Mesendoderm (in vitro differentiated cells): ENCODE results near the gene EVL.

Source experiments
- DNase-seq: peaks from one replicate; pipeline ENCODE4 v3.0.0; 2013
- H2AK5ac ChIP-seq: 2 replicates; pipeline ENCODE4 v1.6.1; 2013; ENCODE audit warnings: low read length, inconsistent platforms
- H2BK120ac ChIP-seq: 2 replicates; pipeline ENCODE4 v1.6.1; 2013; ENCODE audit warnings: low read depth, mild to moderate bottlenecking, low read length, moderate library complexity, mixed read lengths
- H2BK15ac ChIP-seq: replicated peaks from 2 replicates; pipeline ENCODE4 v1.6.1; 2013; ENCODE audit warnings: low read depth, mild to moderate bottlenecking, moderate library complexity
- H2BK5ac ChIP-seq: 2 replicates; pipeline ENCODE4 v1.6.1; 2013; ENCODE audit warnings: low read length, inconsistent platforms
- H3K18ac ChIP-seq: 2 replicates; pipeline ENCODE4 v1.6.1; 2013; ENCODE audit warnings: mild to moderate bottlenecking, low read length, mixed read lengths
- H3K23ac ChIP-seq: one replicate; pipeline ENCODE4 v1.6.1; 2013; ENCODE audit warnings: low read length
- H3K27ac ChIP-seq: 2 replicates; pipeline ENCODE4 v1.5.1; 2013; ENCODE audit warnings: low read depth, mild to moderate bottlenecking, inconsistent platforms, low read length, moderate library complexity
- H3K27me3 ChIP-seq: 2 replicates; pipeline ENCODE4 v1.6.1; 2013; ENCODE audit warnings: low read length, control low read depth, mild to moderate bottlenecking, inconsistent platforms; ENCODE audit not compliant: insufficient read depth, poor library complexity
- H3K36me3 ChIP-seq: 2 replicates; pipeline ENCODE4 v1.6.1; 2013; ENCODE audit warnings: low read length, inconsistent platforms; ENCODE audit not compliant: control insufficient read depth, insufficient read depth
- H3K4ac ChIP-seq: one replicate; pipeline ENCODE4 v1.6.1; 2013; ENCODE audit warnings: low read depth, mild to moderate bottlenecking, low read length, moderate library complexity
- H3K4me1 ChIP-seq: 2 replicates; pipeline ENCODE4 v1.6.1; 2013; ENCODE audit warnings: low read depth, low read length, inconsistent platforms; ENCODE audit not compliant: control insufficient read depth
- H3K4me2 ChIP-seq: 2 replicates; pipeline ENCODE4 v1.6.1; 2013; ENCODE audit warnings: low read length
- H3K4me3 ChIP-seq: 2 replicates; pipeline ENCODE4 v1.5.1; 2013; ENCODE audit warnings: mild to moderate bottlenecking, low read length
- H3K56ac ChIP-seq: one replicate; pipeline ENCODE4 v1.6.1; 2013; ENCODE audit warnings: low read length
- H3K79me1 ChIP-seq: 2 replicates; pipeline ENCODE4 v1.6.1; 2013; ENCODE audit warnings: low read length, inconsistent platforms
- H3K79me2 ChIP-seq: 2 replicates; pipeline ENCODE4 v1.6.1; 2013; ENCODE audit warnings: mild to moderate bottlenecking, low read length; ENCODE audit not compliant: control insufficient read depth, insufficient read depth
- H3K9ac ChIP-seq: 2 replicates; pipeline ENCODE4 v1.6.1; 2013; ENCODE audit warnings: low read length, inconsistent platforms
- H4K5ac ChIP-seq: one replicate; pipeline ENCODE4 v1.6.1; 2013; ENCODE audit warnings: low read length
- H4K8ac ChIP-seq: one replicate; pipeline ENCODE4 v1.6.1; 2013; ENCODE audit warnings: low read depth, mild to moderate bottlenecking, control low read depth, low read length, moderate library complexity
- WGBS: extraction: QIAGEN DNeasy Blood & Tissue Kit; methylation state at CpG from one replicate; pipeline ENCODE4 v1.1.7; 2013; ENCODE audit warnings: low lambda C conversion rate, missing lambda C conversion rate; ENCODE audit not compliant: insufficient coverage; ENCODE audit errors: extremely low coverage; 5-methylcytosine and 5-hydroxymethylcytosine counted together

The EVL gene

DNA sequence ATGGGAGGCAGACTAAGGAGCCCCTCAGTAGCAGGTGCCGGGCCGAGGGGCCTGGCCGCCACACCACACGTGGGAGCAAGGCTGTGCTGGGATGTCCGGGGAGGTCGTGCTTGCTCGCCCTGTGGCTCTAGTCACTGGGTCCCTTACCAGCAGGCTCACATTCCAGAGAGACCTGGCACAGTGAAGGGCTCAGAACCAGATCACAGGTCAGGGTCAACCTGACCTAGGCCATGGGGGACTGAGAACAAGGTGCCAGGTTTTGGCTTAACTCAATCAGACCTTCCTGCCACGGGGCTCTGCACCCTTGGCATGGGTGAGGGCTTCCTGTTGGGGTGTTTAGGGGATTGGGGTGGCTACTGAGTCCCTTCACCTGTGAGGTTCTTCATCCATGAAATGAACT is 72.0 kb downstream of the EVL start:
- H3K18ac ChIP-seq = no peak overlapping the region
- H2BK120ac ChIP-seq = no peak overlapping the region
- no peak overlapping the region for H3K4ac ChIP-seq
- no peaks in the 10 kb centered on the region for H3K36me3 ChIP-seq
- H3K4me3 ChIP-seq = no peak overlapping the region
- H3K27me3 ChIP-seq = no peaks in the 10 kb centered on the region
- no peak overlapping the region for H3K56ac ChIP-seq
- H3K4me2 ChIP-seq = no peak overlapping the region
- no peak overlapping the region for H4K8ac ChIP-seq
- no peak overlapping the region for H2AK5ac ChIP-seq
- H4K5ac ChIP-seq = no peak overlapping the region
- DNase-seq = no peak
- no peaks in the 10 kb centered on the region for H3K4me1 ChIP-seq
- no peaks in the 10 kb centered on the region for H3K79me2 ChIP-seq
- no CpG with 5 or more reads among the region's 8 CpGs for WGBS
- no peak overlapping the region for H2BK5ac ChIP-seq
- H3K23ac ChIP-seq = no peak overlapping the region
- no peak overlapping the region for H3K27ac ChIP-seq
- no peak overlapping the region for H2BK15ac ChIP-seq
- no peak overlapping the region for H3K9ac ChIP-seq
- no peaks in the 10 kb centered on the region for H3K79me1 ChIP-seq

DNA sequence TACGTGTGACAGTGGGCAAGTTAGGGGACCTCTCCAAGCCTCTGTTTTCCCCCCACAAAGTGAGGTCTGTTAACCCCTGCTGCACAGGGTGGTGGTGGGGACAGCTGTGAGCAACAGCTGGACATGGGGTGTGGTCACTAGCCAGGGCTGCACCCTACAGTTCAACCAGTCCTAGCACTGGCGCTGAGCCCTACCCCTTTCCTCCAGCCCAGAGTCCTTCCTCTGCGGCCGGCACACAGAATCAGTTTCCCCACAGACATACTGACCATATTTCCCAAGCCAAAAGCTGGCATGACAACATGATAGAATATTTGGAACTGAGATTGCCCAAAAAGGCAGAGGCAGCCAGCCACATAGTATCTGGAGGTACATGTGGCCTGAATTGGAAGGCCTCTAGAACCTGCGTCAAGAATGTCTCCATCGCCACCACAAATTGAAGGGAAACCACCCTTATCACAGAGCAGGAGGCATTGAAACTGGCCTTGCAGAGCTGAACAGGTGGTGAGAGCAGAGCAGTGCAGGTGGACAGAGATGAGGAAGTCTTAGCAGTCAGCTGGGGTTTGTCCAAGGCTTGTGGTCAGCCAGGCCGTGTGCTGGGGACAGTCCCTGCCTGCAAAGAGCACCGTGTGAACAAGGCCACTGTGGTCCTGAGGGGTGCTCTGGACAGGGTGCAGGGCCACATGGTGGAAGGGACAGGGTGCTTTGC is 73.0 kb downstream of the EVL start:
- Histone ChIP-seq H3K4me1 (no peaks in the 10 kb centered on the region), H3K4ac (no peak overlapping the region), H2BK120ac (no peak overlapping the region), H3K4me2 (no peak overlapping the region), H3K9ac (no peak overlapping the region), H4K8ac (no peak overlapping the region), H3K36me3 (no peaks in the 10 kb centered on the region), H3K18ac (no peak overlapping the region), H2AK5ac (no peak overlapping the region), H3K79me2 (no peaks in the 10 kb centered on the region), H3K27me3 (no peaks in the 10 kb centered on the region), H2BK15ac (no peak overlapping the region), H3K23ac (no peak overlapping the region), H4K5ac (no peak overlapping the region), H3K79me1 (no peaks in the 10 kb centered on the region), H3K4me3 (no peak overlapping the region), H2BK5ac (no peak overlapping the region), H3K27ac (no peak overlapping the region), H3K56ac (no peak overlapping the region)
- no CpG with 5 or more reads among the region's 8 CpGs for WGBS
- no peak for DNase-seq

- Histone ChIP-seq H3K4me2 (no peak overlapping the region), H3K27me3 (no peaks in the 10 kb centered on the region), H2BK5ac (no peak overlapping the region), H3K4ac (no peak overlapping the region), H3K18ac (no peak overlapping the region), H3K79me1 (no peaks in the 10 kb centered on the region), H3K27ac (no peak overlapping the region), H2BK120ac (no peak overlapping the region), H3K79me2 (no peaks in the 10 kb centered on the region), H3K4me1 (no peaks in the 10 kb centered on the region), H3K9ac (no peak overlapping the region), H4K8ac (no peak overlapping the region), H3K56ac (no peak overlapping the region), H3K23ac (no peak overlapping the region), H2BK15ac (no peak overlapping the region), H4K5ac (no peak overlapping the region), H2AK5ac (no peak overlapping the region), H3K36me3 (no peaks in the 10 kb centered on the region), H3K4me3 (no peak overlapping the region)
- WGBS = no CpG with 5 or more reads among the region's 13 CpGs
- no peak for DNase-seq
Measured at GRCh38 chr14:100138955-100139354, 73.7 kb downstream of the EVL start.

- no peak overlapping the region for H2AK5ac ChIP-seq
- H3K56ac ChIP-seq = no peak overlapping the region
- H3K4ac ChIP-seq = no peak overlapping the region
- H3K27ac ChIP-seq = no peak overlapping the region
- no peak overlapping the region for H4K8ac ChIP-seq
- no peaks in the 10 kb centered on the region for H3K79me2 ChIP-seq
- no peaks in the 10 kb centered on the region for H3K79me1 ChIP-seq
- no peak overlapping the region for H3K18ac ChIP-seq
- no peak overlapping the region for H3K4me2 ChIP-seq
- H4K5ac ChIP-seq = no peak overlapping the region
- no peak overlapping the region for H2BK120ac ChIP-seq
- no peak overlapping the region for H3K9ac ChIP-seq
- H3K36me3 ChIP-seq = no peaks in the 10 kb centered on the region
- H3K23ac ChIP-seq = no peak overlapping the region
- DNase-seq = peak; percentile 92
- H3K4me1 ChIP-seq = no peaks in the 10 kb centered on the region
- no peak overlapping the region for H3K4me3 ChIP-seq
- WGBS = no CpG with 5 or more reads among the region's 16 CpGs
- H2BK15ac ChIP-seq = no peak overlapping the region
- H2BK5ac ChIP-seq = no peak overlapping the region
- no peaks in the 10 kb centered on the region for H3K27me3 ChIP-seq
Measured at GRCh38 chr14:100140452-100141078, 75.3 kb downstream of the EVL start.

- no peak overlapping the region for H3K4me3 ChIP-seq
- no peaks in the 10 kb centered on the region for H3K79me2 ChIP-seq
- H3K4ac ChIP-seq = no peak overlapping the region
- no peaks in the 10 kb centered on the region for H3K4me1 ChIP-seq
- no peak overlapping the region for H3K27ac ChIP-seq
- no peaks in the 10 kb centered on the region for H3K36me3 ChIP-seq
- H3K9ac ChIP-seq = no peak overlapping the region
- H2BK5ac ChIP-seq = no peak overlapping the region
- H2BK120ac ChIP-seq = no peak overlapping the region
- H3K79me1 ChIP-seq = no peaks in the 10 kb centered on the region
- no peak overlapping the region for H4K5ac ChIP-seq
- no peak for DNase-seq
- H4K8ac ChIP-seq = no peak overlapping the region
- no CpG with 5 or more reads among the region's 7 CpGs for WGBS
- no peak overlapping the region for H2BK15ac ChIP-seq
- H3K4me2 ChIP-seq = no peak overlapping the region
- no peak overlapping the region for H3K18ac ChIP-seq
- no peak overlapping the region for H2AK5ac ChIP-seq
- no peak overlapping the region for H3K56ac ChIP-seq
- H3K27me3 ChIP-seq = no peaks in the 10 kb centered on the region
- no peak overlapping the region for H3K23ac ChIP-seq
Measured at GRCh38 chr14:100141098-100141497, 75.9 kb downstream of the EVL start.
